GM12878 (cell line): Measurements from ENCODE around the gene APOBEC3B.

Experiments
- CBX3 ChIP-seq: fragments of 200-600 bp; sonication (generic); IDR thresholded peaks from 2 replicates; pipeline ENCODE4 v1.6.1; 2016; ENCODE audit warnings: low read depth, borderline replicate concordance
- EP300 ChIP-seq, 2 experiments: fragments of 150-350 bp in 1 of 2; IDR thresholded peaks; 2 replicates each; pipeline ENCODE4 v1.6.1; 2011 to 2012; ENCODE audit warnings: low read depth in 2 of 2, low read length in 2 of 2, borderline replicate concordance in 1 of 2, improper control_type of control experiment in 1 of 2, inconsistent platforms in 1 of 2; ENCODE audit not compliant: control insufficient read depth in 1 of 2
- POLR2A ChIP-seq: IDR thresholded peaks from 2 replicates; pipeline ENCODE4 v1.6.1; 2011; ENCODE audit warnings: low read depth, mild to moderate bottlenecking, low read length
- POLR2AphosphoS5 ChIP-seq: IDR thresholded peaks from 2 replicates; pipeline ENCODE4 v1.6.1; 2011; ENCODE audit warnings: mild to moderate bottlenecking, low read length, inconsistent platforms
- RAD51 ChIP-seq: fragments of 450-650 bp; IDR thresholded peaks from 2 replicates; pipeline ENCODE4 v1.6.1; 2016; ENCODE audit warnings: moderate library complexity, mild to moderate bottlenecking, inconsistent platforms
- TCF7 ChIP-seq: IDR thresholded peaks from 2 replicates; pipeline ENCODE4 v1.6.1; 2014; ENCODE audit warnings: antibody characterized with exemption, borderline replicate concordance
- TF ChIP-seq, protein P1 (sequence below): IDR thresholded peaks from 2 replicates; pipeline ENCODE4 v1.6.1; 2011; ENCODE audit warnings: borderline replicate concordance, low read depth, mild to moderate bottlenecking, moderate library complexity, mixed read lengths, low read length; ENCODE audit not compliant: insufficient read depth; ENCODE audit errors: extremely low read length
- TF ChIP-seq, protein P2 (sequence below), 3 experiments: IDR thresholded peaks in 2 of 3; conservative IDR thresholded peaks in 1 of 3; 2 replicates each; pipeline ENCODE4 v1.5.1; 2011; ENCODE audit warnings: low read depth in 3 of 3, low read length in 3 of 3, mild to moderate bottlenecking in 3 of 3, control low read depth in 2 of 3, moderate library complexity in 2 of 3, inconsistent platforms in 1 of 3, mixed read lengths in 1 of 3; ENCODE audit not compliant: control insufficient read depth in 2 of 3, insufficient read depth in 1 of 3; ENCODE audit errors: extremely low read depth in 1 of 3
- TF ChIP-seq, protein P3 (sequence below): IDR thresholded peaks from 2 replicates; pipeline ENCODE4 v1.6.1; 2012; ENCODE audit warnings: mild to moderate bottlenecking, low read depth, low read length

DNA sequence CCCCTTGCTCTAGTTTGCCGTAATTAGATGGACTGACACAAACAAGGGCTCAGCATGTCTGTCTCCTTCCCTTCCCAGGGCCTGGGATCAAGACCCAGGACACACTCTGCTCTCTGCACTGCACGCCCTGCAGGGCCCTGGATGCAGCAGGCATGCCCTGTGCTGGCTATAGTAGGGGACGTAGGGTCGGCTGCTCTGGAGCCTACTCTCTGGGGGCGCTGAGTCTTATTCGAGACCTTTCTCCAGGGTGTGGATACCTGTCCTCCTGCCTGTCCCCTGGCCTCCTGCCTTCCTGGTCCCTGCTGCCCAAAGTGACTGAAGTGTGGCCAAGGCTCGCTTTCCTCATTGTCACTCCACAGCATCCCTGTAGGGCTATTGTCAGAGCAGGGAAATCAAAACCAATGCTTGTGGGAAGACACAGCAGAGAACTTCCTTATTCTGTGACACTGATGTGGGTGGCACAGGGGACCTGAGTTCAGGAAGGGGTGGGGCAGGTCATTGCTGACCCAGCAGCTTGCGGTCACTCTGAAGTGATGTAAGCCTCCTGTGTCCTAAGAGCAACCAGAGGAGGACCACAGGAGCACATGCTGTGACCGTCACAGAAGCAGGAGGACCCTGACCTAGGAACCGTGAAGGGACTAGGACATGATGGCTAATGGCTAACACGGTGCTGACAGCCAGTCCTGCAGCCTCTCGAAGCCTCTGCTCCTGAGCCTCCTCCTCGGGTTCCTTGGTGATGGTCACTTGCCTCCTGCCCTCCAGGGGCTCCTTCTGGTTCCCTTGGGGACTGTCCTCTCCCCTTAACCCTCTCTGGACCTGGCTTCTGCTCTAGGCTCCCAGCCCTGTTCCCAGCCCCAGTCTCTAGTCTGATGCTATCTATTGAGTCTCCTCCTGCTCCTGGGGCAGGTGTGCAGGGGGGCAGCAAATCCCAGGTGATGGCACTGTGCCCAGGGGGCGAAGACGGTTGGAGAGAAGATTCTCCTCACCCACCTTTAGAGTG is 14.4 kb upstream of the APOBEC3B start:
- TF ChIP-seq EP300 (IDR thresholded peaks at IDR 0.05; ENCODE audit: borderline replicate concordance in 1 of 2, control insufficient read depth in 1 of 2, low read depth in 2 of 2, low read length in 2 of 2) (no peak), CBX3 (no peak), POLR2A (no peak), TCF7 (no peak), RAD51 (no peak), POLR2AphosphoS5 (no peak)
- TF ChIP-seq, protein P1, sequence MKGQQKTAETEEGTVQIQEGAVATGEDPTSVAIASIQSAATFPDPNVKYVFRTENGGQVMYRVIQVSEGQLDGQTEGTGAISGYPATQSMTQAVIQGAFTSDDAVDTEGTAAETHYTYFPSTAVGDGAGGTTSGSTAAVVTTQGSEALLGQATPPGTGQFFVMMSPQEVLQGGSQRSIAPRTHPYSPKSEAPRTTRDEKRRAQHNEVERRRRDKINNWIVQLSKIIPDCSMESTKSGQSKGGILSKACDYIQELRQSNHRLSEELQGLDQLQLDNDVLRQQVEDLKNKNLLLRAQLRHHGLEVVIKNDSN = no peak
- TF ChIP-seq, protein P2, sequence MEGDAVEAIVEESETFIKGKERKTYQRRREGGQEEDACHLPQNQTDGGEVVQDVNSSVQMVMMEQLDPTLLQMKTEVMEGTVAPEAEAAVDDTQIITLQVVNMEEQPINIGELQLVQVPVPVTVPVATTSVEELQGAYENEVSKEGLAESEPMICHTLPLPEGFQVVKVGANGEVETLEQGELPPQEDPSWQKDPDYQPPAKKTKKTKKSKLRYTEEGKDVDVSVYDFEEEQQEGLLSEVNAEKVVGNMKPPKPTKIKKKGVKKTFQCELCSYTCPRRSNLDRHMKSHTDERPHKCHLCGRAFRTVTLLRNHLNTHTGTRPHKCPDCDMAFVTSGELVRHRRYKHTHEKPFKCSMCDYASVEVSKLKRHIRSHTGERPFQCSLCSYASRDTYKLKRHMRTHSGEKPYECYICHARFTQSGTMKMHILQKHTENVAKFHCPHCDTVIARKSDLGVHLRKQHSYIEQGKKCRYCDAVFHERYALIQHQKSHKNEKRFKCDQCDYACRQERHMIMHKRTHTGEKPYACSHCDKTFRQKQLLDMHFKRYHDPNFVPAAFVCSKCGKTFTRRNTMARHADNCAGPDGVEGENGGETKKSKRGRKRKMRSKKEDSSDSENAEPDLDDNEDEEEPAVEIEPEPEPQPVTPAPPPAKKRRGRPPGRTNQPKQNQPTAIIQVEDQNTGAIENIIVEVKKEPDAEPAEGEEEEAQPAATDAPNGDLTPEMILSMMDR (IDR thresholded peaks at IDR 0.05 in 2 of 3, conservative IDR thresholded peaks at IDR 0.05 in 1 of 3; ENCODE audit: control insufficient read depth in 2 of 3, extremely low read depth in 1 of 3, insufficient read depth in 1 of 3, low read depth in 3 of 3, low read length in 3 of 3) = no peak
- TF ChIP-seq, protein P3, sequence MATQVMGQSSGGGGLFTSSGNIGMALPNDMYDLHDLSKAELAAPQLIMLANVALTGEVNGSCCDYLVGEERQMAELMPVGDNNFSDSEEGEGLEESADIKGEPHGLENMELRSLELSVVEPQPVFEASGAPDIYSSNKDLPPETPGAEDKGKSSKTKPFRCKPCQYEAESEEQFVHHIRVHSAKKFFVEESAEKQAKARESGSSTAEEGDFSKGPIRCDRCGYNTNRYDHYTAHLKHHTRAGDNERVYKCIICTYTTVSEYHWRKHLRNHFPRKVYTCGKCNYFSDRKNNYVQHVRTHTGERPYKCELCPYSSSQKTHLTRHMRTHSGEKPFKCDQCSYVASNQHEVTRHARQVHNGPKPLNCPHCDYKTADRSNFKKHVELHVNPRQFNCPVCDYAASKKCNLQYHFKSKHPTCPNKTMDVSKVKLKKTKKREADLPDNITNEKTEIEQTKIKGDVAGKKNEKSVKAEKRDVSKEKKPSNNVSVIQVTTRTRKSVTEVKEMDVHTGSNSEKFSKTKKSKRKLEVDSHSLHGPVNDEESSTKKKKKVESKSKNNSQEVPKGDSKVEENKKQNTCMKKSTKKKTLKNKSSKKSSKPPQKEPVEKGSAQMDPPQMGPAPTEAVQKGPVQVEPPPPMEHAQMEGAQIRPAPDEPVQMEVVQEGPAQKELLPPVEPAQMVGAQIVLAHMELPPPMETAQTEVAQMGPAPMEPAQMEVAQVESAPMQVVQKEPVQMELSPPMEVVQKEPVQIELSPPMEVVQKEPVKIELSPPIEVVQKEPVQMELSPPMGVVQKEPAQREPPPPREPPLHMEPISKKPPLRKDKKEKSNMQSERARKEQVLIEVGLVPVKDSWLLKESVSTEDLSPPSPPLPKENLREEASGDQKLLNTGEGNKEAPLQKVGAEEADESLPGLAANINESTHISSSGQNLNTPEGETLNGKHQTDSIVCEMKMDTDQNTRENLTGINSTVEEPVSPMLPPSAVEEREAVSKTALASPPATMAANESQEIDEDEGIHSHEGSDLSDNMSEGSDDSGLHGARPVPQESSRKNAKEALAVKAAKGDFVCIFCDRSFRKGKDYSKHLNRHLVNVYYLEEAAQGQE = no peak
